ENCODE data around the gene TOR4A. TPM values are rescaled to one million over a fixed set of nuclear protein-coding genes. Genes with fewer than 3 reads are reported as not detected.

TOR4A gene
- total and polyA plus RNA-seq, 9 of the 15 experiments (the other 6 are each of a cell fraction or from before 2014, with no cell fraction given): 3.9 to 49.2 (median 8.8) TPM

GRCh38 chr9:137277329-137278041 lies at the start of gene TOR4A (continued):
- TF ChIP-seq, protein P1, sequence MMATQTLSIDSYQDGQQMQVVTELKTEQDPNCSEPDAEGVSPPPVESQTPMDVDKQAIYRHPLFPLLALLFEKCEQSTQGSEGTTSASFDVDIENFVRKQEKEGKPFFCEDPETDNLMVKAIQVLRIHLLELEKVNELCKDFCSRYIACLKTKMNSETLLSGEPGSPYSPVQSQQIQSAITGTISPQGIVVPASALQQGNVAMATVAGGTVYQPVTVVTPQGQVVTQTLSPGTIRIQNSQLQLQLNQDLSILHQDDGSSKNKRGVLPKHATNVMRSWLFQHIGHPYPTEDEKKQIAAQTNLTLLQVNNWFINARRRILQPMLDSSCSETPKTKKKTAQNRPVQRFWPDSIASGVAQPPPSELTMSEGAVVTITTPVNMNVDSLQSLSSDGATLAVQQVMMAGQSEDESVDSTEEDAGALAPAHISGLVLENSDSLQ (IDR thresholded peaks at IDR 0.05): peak; percentile 60
- TF ChIP-seq ZC3H4 (CRISPR knock-in tag; IDR thresholded peaks at IDR 0.05; ENCODE audit: borderline replicate concordance) (no peak), ZBTB11 (CRISPR knock-in tag; IDR thresholded peaks at IDR 0.05) (peak in 2 of 3 experiments; percentile 79 to 96; a peak in 4 of 6 replicates), ZBTB34 (CRISPR knock-in tag; IDR thresholded peaks at IDR 0.05) (no peak), NFE2 (IDR thresholded peaks at IDR 0.05; ENCODE audit: low read depth) (no peak), HNRNPL (IDR thresholded peaks at IDR 0.05; ENCODE audit: low read depth, low read length) (peak; percentile 85), ZNF174 (CRISPR knock-in tag; IDR thresholded peaks at IDR 0.05) (no peak), KLF13 (tag; IDR thresholded peaks at IDR 0.05; ENCODE audit: borderline replicate concordance, low read depth) (peak; percentile 76; the same call in 1 of the 2 replicates), ZBTB1 (CRISPR knock-in tag; IDR thresholded peaks at IDR 0.05; ENCODE audit: borderline replicate concordance, low read depth) (no peak), ZNF41 (CRISPR knock-in tag; conservative IDR thresholded peaks at IDR 0.05) (no peak), HNRNPK (IDR thresholded peaks at IDR 0.05; ENCODE audit: low read depth, low read length, poor library complexity, severe bottlenecking) (no peak), ZNF354B (CRISPR knock-in tag; IDR thresholded peaks at IDR 0.05) (no peak), NEUROD1 (IDR thresholded peaks at IDR 0.05; ENCODE audit: borderline replicate concordance, low read depth, low read length, partially characterized antibody) (peak; percentile 23), ZNF586 (CRISPR knock-in tag; conservative IDR thresholded peaks at IDR 0.05) (no peak), LCOR (CRISPR knock-in tag; IDR thresholded peaks at IDR 0.05) (peak; percentile 23), SP1 (CRISPR knock-in tag; IDR thresholded peaks at IDR 0.05) (no peak)
- TF ChIP-seq, protein P2, sequence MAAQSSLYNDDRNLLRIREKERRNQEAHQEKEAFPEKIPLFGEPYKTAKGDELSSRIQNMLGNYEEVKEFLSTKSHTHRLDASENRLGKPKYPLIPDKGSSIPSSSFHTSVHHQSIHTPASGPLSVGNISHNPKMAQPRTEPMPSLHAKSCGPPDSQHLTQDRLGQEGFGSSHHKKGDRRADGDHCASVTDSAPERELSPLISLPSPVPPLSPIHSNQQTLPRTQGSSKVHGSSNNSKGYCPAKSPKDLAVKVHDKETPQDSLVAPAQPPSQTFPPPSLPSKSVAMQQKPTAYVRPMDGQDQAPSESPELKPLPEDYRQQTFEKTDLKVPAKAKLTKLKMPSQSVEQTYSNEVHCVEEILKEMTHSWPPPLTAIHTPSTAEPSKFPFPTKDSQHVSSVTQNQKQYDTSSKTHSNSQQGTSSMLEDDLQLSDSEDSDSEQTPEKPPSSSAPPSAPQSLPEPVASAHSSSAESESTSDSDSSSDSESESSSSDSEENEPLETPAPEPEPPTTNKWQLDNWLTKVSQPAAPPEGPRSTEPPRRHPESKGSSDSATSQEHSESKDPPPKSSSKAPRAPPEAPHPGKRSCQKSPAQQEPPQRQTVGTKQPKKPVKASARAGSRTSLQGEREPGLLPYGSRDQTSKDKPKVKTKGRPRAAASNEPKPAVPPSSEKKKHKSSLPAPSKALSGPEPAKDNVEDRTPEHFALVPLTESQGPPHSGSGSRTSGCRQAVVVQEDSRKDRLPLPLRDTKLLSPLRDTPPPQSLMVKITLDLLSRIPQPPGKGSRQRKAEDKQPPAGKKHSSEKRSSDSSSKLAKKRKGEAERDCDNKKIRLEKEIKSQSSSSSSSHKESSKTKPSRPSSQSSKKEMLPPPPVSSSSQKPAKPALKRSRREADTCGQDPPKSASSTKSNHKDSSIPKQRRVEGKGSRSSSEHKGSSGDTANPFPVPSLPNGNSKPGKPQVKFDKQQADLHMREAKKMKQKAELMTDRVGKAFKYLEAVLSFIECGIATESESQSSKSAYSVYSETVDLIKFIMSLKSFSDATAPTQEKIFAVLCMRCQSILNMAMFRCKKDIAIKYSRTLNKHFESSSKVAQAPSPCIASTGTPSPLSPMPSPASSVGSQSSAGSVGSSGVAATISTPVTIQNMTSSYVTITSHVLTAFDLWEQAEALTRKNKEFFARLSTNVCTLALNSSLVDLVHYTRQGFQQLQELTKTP (IDR thresholded peaks at IDR 0.05; ENCODE audit: low read depth in 1 of 2, partially characterized antibody in 2 of 2): peak in 1 of 2 experiments; percentile 25
